GM21717 (cell line): ENCODE measurements around the gene POLR2I.
"Not testable (repeated sequence)": the region's sequence is repeated elsewhere in the genome, so short reads cannot be mapped to it uniquely, and the experiment has no call there.

ENCODE experiments used
- ATAC-seq: cut with Tn5 transposase; IDR thresholded peaks from one replicate; pipeline ENCODE4 v1.9.1; 2021; ENCODE audit warnings: mild to moderate bottlenecking, moderate library complexity; ENCODE audit not compliant: unreplicated experiment

Gene POLR2I

DNA sequence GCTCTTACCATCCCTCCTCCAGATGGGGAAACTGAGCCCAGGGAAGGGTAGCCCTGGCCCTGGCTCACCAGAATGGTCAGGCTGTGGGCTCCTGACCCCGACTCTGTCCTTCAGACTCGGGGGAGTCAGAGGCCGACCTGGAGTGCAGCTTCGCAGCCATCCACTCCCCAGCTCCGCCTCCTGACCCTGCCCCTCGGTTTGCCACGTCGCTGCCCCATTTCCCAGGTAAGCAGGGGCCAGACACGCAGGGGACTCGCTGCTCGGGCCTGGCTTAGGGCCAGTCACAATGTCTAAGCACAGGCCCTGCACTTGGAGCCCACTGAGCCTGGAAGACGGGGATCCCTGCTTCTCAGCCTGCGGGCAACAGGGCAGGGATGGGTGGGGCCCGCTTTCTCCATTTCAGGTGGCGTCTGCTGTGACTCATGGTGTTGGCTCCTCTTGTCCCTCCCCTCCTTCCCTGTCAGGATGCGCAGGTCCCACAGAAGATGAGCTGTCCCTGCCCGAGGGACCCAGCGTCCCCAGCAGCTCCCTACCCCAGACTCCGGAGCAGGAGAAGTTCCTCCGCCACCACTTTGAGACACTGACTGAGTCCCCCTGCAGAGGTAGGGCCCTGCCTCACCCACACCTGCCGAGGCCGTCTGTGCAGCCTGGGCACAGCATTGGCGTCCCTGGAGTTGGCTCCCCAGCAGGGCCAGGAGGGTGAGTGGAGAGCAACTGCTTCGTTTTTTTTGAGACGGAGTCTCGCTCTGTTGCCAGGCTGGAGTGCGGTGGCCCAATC is 12.9 kb downstream of the POLR2I start:
- no peak for ATAC-seq

DNA sequence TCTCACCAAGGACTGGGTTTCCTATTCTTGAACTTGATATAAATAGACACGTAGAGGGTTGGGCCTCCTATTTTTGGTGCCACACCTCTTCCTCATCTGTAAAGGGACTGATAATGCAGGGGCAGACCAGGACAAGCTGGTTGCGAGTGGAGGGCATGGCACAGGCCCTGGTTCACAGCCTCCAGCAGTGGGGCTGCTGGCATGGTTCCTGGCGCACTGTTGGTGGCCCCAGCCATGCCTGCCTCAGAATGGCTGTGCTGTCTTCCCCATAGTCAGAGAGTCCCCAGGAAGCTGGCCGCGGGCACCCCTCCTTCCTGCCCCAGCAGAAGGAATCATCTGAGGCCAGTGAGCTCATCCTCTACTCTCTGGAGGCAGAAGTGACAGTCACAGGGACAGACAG is 14.2 kb downstream of the POLR2I start:
- no peak for ATAC-seq

DNA sequence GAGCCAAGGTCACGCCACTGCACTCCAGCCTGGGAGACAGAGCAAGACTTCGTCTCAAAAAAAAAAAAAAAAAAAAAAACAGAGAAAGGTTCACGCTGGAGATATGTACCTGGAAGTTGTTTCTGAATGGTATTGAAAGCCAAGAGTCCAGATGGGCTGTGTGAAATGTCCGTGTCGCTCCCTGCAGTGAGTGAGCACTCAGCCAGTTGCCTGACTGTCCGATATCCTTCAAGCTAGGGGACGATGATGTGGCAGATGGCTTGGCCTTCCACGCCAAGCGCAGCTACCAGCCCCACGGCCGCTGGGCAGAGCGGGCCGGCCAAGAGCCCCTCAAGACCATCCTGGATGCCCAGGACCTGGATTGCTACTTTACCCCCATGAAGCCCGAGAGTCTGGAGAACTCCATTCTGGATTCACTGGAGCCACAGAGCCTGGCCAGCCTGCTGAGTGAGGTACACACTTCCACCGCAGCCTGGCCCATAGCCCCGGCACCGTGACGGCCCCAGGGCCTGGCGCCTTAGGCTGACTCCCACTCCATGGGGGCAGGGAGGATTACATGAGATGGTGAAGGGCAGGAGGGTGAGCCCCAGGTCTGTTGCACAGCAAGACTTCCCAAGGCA is 15.4 kb downstream of the POLR2I start:
- no peak for ATAC-seq

DNA sequence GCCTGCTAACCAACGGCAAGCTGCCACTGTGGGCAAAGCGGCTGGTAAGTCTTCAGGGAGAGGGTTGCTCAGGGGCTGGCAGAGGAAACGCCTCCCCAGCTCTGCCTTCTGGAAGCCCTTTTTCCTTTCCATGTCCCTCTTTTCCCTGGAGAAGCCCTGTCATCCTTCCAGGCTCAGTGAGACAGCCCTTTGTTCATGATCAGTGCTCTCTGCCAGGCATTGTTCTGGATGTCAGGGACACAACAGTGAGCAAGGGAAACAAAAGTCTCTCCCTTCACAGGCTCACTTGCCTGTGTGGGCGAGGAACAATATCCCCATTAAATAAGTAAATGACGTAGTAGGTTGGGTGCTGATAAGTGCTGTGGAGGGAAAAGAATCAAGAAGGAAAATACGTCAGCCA is 17.6 kb downstream of the POLR2I start:
- ATAC-seq = no peak

- ATAC-seq = no peak
Measured at GRCh38 chr19:36093687-36094086, 21.0 kb downstream of the POLR2I start.

- ATAC-seq = no peak
Measured at GRCh38 chr19:36093146-36093662, 21.5 kb downstream of the POLR2I start.

- ATAC-seq = no peak
Measured at GRCh38 chr19:36092566-36092965, 22.1 kb downstream of the POLR2I start.

GRCh38 chr19:36090910-36091695 is 23.6 kb downstream of the POLR2I start:
- ATAC-seq = no peak

- ATAC-seq = no peak
Measured at GRCh38 chr19:36089847-36090246, 24.8 kb downstream of the POLR2I start.

- no peak for ATAC-seq
Measured at GRCh38 chr19:36086326-36086725, 28.3 kb downstream of the POLR2I start.

DNA sequence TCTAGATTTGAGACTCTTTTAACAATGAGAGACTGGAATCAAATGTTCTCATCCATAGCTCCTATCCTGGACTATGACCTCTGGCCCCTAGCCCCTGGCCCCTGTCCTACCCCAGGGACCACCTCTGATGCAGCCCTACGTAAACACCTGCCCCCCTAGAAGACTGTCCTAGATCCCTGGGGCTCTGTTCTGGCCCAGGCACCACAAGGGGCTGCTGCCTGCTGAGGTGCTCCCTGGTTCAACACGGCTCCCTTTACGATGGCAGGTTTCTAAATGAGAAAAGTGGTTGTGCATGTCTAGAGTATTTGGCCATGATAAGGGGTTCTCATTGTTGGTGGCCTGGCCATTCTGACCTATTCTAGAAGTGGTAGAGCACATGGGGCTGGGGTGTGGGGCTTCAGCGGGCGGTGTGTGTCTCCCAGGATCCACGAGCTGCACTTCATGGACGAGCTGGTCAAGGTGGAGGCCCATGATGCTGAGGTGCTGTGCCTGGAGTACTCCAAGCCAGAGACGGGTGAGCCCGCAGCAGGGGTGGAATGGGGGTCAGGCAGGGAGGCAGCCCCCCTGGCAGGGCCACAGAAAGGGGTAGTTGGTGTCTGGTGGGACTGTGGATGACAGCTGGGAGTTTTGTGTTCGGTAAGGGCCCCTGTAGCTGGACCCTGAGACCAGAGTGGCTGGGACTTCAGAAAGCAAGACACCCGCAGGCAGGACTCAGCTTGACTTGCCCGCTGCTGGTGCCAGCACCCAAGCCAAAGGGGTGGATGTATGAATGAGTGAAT is 30.3 kb downstream of the POLR2I start:
- ATAC-seq = no peak

DNA sequence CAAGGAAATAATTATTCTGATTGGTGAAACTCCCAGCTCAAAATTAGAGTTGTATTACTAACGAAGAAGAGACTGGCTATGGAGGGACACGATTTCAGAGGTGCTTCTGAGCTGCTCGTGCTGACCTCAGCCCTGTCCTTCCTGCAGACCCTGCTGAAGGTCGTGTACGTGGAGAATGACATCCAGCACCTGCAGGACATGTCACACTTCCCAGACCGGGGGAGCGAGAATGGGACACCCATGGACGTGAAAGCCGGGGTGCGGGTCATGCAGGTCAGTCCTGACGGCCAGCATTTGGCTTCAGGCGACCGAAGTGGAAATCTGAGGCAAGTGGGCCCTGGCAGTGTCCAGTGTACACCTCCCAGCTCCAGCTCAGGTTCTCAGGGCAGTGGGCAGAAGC is 31.8 kb downstream of the POLR2I start:
- no peak for ATAC-seq

DNA sequence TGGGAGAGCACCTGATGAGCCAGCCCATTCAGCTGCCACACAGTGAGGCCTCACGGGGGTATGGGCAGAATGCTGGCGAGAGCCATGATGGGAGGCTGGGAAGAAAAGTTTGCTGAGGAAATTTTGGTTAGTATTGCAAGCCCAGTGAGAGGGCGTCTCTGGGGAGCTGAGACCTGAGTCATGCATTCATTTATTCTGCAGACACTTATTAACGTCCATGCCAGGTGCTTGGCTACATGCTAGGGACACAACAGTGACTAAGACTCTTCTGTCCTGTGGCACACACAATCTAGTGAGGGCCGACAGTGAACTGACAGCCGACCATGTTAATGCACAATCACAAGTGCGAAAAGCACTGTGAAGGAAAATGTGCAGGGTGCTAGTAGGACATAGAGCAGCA is 32.8 kb downstream of the POLR2I start:
- no peak for ATAC-seq

DNA sequence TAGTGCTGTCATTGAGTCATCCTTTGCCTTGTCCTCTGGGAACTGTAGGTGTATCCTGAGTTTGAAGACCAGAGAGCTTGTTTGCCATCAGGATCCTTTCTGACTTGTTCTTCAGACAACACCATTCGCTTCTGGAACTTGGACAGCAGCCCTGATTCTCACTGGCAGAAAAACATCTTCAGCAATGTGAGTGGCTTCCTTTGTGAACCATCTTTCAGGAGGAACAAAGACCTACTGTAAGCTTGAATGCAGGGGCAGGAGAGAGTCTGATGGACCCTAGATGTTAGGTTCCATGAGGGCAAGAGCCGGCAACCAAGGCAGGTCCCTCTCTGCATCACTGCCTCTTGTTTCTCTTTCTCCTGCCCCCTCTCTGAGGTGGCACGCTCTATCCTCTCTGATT is 33.3 kb downstream of the POLR2I start:
- ATAC-seq = no peak

- ATAC-seq = no peak
Measured at GRCh38 chr19:36079389-36079945, 35.2 kb downstream of the POLR2I start.

- no peak for ATAC-seq
Measured at GRCh38 chr19:36073121-36073876, 41.4 kb downstream of the POLR2I start.

DNA sequence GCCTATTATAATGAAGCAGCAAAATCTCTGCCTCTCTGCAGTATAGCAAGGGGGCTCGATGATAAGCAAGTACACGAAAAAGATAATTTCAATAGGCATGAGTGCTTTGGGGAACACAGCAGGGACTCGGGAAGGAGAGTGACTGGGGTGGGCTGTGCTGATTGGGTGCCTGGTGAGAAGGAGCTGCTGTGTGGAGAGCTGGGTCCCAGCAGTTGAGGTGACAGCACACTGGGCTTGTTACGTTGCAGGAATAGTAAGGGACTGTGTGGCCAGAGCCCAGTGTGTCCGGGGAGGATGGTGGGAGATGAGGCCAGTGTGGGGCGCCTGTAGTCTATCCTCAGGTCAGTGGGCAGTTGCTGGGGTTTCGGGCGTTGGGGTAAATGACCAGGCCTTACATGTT is 42.6 kb downstream of the POLR2I start:
- no peak for ATAC-seq

DNA sequence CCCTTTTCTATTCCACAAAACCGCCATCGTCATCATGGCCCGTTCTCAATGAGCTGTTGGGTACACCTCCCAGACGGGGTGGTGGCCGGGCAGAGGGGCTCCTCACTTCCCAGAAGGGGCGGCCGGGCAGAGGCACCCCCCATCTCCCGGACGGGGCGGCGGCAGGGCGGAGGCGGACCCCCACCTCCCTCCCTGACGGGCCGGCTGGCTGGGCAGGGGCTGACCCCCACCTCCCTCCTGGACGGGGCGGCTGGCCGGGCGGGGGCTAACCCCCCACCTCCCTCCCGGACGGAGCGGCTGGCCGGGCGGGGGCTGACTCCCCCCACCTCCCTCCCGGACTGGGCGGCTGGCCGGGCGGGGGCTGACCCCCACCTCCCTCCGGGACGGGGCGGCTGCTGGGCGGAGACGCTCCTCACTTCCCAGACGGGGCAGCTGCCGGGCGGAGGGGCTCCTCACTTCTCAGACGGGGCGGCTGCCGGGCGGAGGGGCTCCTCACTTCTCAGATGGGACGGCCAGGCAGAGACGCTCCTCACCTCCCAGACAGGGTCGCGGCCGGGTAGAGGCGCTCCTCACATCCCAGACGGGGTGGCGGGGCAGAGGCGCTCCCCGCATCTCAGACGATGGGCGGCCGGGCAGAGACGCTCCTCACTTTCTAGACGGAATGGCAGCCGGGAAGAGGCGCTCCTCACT is 45.7 kb downstream of the POLR2I start:
- ATAC-seq = not testable (repeated sequence)

GRCh38 chr19:36067681-36068080 is 47.0 kb downstream of the POLR2I start:
- ATAC-seq = no peak
